ENCODE measurements around the gene SIL1. TPM values are rescaled to one million over a fixed set of nuclear protein-coding genes. Genes with fewer than 3 reads are reported as not detected.

Gene SIL1
- total RNA-seq, 2 experiments from 2014 or later = 27.2 to 30.3 TPM

DNA sequence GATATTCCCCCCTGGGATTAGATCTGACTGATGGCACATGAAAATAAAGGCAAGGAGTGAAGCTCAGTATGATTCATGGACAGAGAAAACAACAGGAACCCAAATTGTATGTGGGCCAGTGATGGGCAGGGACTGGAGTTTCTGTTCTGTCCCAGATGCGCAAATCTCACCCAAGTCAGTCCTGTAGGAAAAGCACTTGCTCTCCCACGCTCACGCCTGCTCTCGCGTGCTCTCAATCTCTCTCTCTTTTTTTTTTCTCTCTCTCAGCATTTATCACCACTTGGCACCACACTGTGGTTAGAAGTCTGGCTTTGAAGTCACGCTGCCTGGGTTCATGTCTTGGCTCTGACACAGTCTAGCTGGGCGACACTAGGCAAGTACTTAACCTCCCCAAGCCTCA lies 216.6 kb downstream of the SIL1 start:
- Mint-ChIP-seq H3K4me3 (no peak overlapping the region), H3K9me3 (no peaks in the 10 kb centered on the region), H3K36me3 (no peaks in the 10 kb centered on the region), H3K4me1 (ENCODE audit: low read depth) (peaks cover 31% of the 10 kb centered on the region), H3K27ac (no peak overlapping the region), H3K27me3 (no peaks in the 10 kb centered on the region)
- DNase-seq = peak; percentile 25
- CTCF ChIA-PET = interaction anchor here (0.6 kb wide), 1 partner anchor 441 kb away, joined by 4 read pairs; no protein-coding TSS in a partner anchor
- POLR2A ChIA-PET = no interaction called here
- intact Hi-C loops (cut with micrococcal nuclease) = no loop called here

DNA sequence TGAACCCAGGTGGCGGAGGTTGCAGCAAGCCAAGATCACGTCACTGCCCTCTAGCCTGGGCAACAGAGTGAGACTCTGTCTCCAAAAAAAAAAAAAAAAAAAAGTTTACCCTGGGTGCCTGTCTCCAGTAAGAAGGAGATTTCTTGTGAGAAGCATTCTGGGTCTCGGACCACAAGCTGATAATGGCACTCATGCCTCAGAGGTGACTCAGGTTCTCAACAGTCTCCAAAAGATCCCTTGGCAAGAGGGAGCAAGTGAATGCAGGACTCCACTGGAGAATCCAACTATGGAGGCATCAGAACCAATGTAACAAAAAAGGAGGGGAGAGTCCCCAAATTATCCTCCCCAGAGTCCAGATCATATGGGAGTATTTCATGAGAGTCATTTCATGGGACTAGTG lies 217.0 kb downstream of the SIL1 start:
- Mint-ChIP-seq H3K27ac (no peak overlapping the region), H3K9me3 (no peaks in the 10 kb centered on the region), H3K27me3 (no peaks in the 10 kb centered on the region), H3K36me3 (no peaks in the 10 kb centered on the region), H3K4me1 (ENCODE audit: low read depth) (peaks cover 31% of the 10 kb centered on the region), H3K4me3 (no peak overlapping the region)
- CTCF ChIA-PET = no interaction called here
- POLR2A ChIA-PET = no interaction called here
- DNase-seq = no peak
- intact Hi-C loops (cut with micrococcal nuclease) = no loop called here

DNA sequence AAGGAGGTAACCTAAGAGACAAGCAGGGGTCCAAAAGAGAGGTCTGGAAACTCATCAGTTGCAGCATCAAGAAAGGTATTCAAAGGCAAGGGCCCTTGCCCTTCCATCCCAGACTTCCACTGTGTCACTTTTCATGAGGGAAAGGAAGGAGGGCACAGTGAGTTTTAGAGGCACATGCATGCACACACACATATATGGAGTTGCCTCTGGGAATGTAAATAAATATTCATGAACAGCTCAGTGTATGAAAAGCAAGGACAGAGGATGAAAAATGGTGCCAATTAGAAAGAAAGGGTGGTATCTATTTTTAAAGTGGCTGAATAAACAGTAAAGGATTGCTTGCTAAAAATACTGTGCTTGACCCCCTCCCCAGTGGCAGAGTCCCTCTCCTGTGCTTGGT lies 217.7 kb downstream of the SIL1 start:
- peaks cover 31% of the 10 kb centered on the region for H3K4me1 Mint-ChIP-seq (ENCODE audit: low read depth)
- H3K9me3 Mint-ChIP-seq = no peaks in the 10 kb centered on the region
- ChIA-PET CTCF (no interaction called here), POLR2A (no interaction called here)
- intact Hi-C loops (cut with micrococcal nuclease) = no loop called here
- no peak overlapping the region for H3K27ac Mint-ChIP-seq
- DNase-seq = no peak
- no peaks in the 10 kb centered on the region for H3K36me3 Mint-ChIP-seq
- H3K4me3 Mint-ChIP-seq = no peak overlapping the region
- no peaks in the 10 kb centered on the region for H3K27me3 Mint-ChIP-seq

DNA sequence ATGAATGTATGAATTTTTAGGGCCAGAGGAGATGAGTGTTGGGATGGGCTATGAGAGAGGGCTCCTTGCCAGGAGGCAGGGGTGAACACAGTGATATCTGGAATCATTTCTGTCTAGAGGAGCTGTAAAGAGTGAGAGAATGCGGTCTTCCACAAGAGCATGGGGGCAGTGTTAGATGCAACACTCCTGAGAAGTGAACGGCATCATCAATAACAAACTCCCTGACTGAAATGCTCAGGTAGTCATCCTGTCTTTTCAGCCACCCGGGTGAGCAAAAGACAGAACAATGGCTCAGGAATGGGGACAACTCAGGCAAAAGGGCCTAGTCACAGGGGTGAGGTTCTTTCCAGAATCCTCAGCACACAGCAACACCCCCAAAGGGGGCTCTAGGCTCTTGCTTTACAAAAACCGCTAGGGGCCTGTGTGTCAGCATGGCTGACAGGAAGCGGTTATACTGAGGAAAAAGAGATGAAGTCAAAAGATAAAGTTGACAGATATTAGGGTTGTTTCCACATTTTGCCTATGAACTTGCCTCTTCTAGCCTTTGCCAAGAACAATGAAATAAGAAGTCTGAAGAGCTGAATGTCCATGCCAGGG lies 218.4 kb downstream of the SIL1 start:
- H3K27ac Mint-ChIP-seq = peak overlapping the region; percentile 40
- POLR2A ChIA-PET = no interaction called here
- DNase-seq = peak; percentile 46
- H3K9me3 Mint-ChIP-seq = no peaks in the 10 kb centered on the region
- H3K4me3 Mint-ChIP-seq = no peak overlapping the region
- CTCF ChIA-PET = no interaction called here
- H3K27me3 Mint-ChIP-seq = no peaks in the 10 kb centered on the region
- H3K4me1 Mint-ChIP-seq (ENCODE audit: low read depth) = peaks cover 31% of the 10 kb centered on the region
- intact Hi-C loops (cut with micrococcal nuclease) = no loop called here
- H3K36me3 Mint-ChIP-seq = no peaks in the 10 kb centered on the region

DNA sequence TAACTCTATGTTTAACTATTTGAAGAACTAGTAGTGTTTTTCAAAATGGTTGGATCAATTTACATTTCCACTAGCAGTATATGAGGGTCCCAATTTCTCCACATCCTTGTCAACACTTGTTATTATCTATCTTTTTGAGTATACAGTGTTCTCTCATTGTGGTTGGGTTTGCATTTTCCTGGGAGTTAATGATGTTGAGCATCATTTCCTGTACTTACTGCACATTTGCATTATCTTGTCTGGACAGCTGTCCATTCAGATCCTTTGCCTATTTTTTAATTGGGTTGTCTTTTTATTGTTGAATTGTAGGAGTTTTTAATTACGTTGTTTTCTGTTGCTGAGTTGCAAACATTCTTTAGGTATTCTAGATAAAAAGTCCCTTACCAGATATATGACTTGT lies 219.6 kb downstream of the SIL1 start:
- Mint-ChIP-seq H3K27ac (no peak overlapping the region), H3K27me3 (no peaks in the 10 kb centered on the region), H3K4me3 (no peak overlapping the region), H3K9me3 (no peaks in the 10 kb centered on the region), H3K36me3 (no peaks in the 10 kb centered on the region), H3K4me1 (ENCODE audit: low read depth) (peaks cover 31% of the 10 kb centered on the region)
- ChIA-PET CTCF (no interaction called here), POLR2A (no interaction called here)
- intact Hi-C loops (cut with micrococcal nuclease) = no loop called here
- DNase-seq = no peak

DNA sequence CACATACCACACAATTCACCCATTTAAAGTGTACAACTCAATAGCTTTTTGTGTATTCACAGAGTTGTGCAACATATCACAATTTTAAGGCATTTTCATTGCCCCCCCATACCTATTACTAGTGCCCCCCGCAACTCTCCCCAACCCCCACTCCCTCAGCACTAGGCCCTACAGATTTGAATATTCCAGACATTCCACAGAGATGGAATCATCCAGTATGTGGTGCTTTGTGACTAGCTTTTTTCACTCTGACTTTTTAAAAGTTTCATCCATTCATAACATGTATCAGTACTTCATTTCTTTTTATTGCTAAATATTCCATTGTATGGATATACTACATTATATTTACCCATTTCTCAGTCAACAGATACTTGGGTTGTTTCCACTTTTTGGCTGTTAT lies 220.1 kb downstream of the SIL1 start:
- H3K9me3 Mint-ChIP-seq = no peaks in the 10 kb centered on the region

DNA sequence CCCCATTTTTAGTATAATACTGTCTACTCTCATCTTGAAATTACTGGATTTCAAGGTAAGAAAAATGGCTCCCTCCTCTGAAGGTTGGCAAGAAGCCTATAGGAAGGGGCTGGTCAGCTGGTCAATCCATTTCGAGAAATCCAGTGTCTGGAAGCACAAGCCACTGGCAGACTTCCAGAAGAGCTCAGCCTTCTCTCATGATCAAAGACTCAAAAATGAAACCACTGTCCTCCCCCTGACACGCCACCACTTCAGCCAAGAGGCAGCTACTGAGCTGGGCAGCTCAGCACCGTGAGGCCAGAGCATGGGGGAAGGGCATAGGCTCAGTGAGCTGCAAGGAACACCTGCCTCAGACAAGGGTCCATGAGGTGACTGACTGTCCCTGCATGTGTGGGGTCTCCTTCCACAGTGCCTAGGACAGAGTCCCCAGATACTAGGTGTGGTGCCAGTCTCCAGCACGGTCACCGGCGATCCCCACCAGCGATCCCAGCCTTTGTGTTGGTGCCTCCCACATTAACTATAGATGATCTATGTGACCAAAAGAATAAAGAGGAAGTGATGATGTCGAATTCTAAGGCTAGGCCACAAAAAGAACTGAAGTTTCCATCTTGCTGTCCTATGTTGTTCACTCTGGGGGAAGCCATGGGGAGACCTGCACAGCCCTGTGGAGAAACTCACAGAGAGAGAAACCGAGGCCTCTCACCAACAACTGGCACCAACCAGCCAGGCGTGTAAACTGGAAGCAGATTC lies 222.9 kb downstream of the SIL1 start:
- no peak overlapping the region for H3K27ac Mint-ChIP-seq
- ChIA-PET POLR2A (no interaction called here), CTCF (interaction anchor here (0.9 to 1.0 kb wide), 2 partner anchors 12 to 287 kb away, joined by 3 to 4 read pairs; no protein-coding TSS in a partner anchor)
- peaks cover 8% of the 10 kb centered on the region for H3K4me1 Mint-ChIP-seq (ENCODE audit: low read depth)
- DNase-seq = no peak
- H3K27me3 Mint-ChIP-seq = no peaks in the 10 kb centered on the region
- no peaks in the 10 kb centered on the region for H3K36me3 Mint-ChIP-seq
- intact Hi-C loops (cut with micrococcal nuclease) = no loop called here
- H3K9me3 Mint-ChIP-seq = no peaks in the 10 kb centered on the region
- H3K4me3 Mint-ChIP-seq = no peak overlapping the region

More for the DNA sequence above, 220.1 kb downstream of the SIL1 start:
- Mint-ChIP-seq H3K36me3 (no peaks in the 10 kb centered on the region), H3K27me3 (no peaks in the 10 kb centered on the region), H3K4me1 (ENCODE audit: low read depth) (peaks cover 31% of the 10 kb centered on the region), H3K27ac (no peak overlapping the region), H3K4me3 (no peak overlapping the region)
- intact Hi-C loops (cut with micrococcal nuclease) = no loop called here
- POLR2A ChIA-PET = no interaction called here
- no peak for DNase-seq
- CTCF ChIA-PET = no interaction called here

DNA sequence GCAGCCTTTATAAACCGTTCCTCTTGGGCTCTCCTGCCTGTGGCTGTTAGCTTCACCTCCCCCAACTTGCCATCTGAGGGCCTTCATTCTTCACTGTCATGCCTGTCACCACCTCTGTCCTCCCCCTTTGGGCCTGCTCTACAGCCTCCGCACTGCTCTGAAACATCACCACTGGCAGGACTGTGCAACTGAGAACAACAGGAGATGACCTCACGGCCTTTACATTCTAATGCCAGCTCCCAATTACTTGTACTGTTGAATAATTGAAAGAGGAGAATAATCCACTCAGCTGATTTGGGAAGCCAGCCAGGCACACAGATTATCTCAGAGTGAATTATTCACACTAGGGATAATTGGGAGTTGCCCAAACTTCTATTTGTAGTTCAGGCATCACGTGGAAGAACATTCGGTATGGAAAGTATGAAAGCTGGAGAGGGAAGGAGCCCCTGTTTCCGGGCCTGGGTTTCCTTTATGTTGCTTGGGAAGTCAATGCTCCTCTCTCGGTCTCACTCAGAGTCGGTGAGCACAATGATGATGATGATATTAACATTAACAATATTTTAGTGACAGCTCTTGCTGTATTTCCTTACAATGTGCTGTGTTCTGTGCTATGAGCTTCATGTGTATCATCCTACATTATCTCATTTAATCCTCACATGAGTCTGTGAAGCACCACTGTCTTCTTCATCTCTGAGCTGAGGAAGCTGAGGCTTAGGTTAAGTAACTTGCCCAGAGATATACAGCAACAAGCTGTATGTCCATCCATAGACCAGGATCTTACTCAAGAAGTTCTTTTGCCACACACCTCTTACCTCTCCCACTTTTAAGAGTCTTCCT lies 223.7 kb downstream of the SIL1 start:
- Mint-ChIP-seq H3K4me1 (ENCODE audit: low read depth) (no peaks in the 10 kb centered on the region), H3K36me3 (no peaks in the 10 kb centered on the region), H3K9me3 (no peaks in the 10 kb centered on the region), H3K27ac (no peak overlapping the region), H3K4me3 (no peak overlapping the region), H3K27me3 (no peaks in the 10 kb centered on the region)
- ChIA-PET CTCF (interaction anchor here (0.9 to 1.0 kb wide), 2 partner anchors 12 to 288 kb away, joined by 3 to 4 read pairs; no protein-coding TSS in a partner anchor), POLR2A (no interaction called here)
- intact Hi-C loops (cut with micrococcal nuclease) = no loop called here
- DNase-seq = no peak

DNA sequence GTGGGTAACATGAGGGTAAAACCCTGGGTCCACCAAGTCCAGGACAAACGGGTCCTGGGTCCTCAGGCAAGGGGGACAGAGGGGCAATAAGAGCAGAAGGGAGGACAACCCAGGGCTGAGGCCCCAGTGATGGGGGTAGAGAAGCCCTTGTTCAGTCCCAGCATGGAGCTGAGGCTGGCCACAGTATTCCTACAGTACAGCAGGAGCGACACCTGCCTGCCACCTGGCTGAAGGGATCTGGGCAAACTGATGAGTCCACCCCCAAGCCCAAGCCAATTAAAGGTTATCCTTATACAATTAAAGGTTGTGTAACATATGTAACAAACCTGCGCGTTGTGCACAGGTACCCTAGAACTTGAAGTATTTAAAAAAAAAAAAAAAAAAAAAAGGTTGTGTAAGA lies 225.3 kb downstream of the SIL1 start:
- intact Hi-C loops (cut with micrococcal nuclease) = no loop called here
- DNase-seq = no peak
- Mint-ChIP-seq H3K27ac (no peak overlapping the region), H3K9me3 (no peaks in the 10 kb centered on the region), H3K36me3 (no peaks in the 10 kb centered on the region), H3K4me1 (ENCODE audit: low read depth) (no peaks in the 10 kb centered on the region), H3K4me3 (no peak overlapping the region), H3K27me3 (no peaks in the 10 kb centered on the region)
- ChIA-PET POLR2A (no interaction called here), CTCF (no interaction called here)

DNA sequence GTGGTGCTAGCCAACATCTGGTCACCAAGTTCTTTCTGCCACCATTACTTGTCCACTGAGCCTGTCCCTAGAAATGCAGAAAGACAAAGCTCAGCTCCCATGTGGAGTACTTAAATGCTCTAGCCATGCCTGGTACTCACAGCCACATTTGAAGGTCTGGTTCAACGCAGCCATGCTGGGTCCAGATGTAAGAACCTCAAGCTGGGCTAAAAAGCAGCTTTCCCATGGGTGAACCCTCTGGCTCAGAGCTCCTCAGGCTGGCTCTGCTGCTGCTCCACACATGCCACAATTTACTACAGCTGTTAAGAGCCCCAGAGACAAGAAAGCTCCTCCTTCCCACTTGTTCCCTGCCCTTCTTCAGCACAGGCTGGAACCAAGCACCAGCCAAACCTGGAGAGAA lies 225.9 kb downstream of the SIL1 start:
- Mint-ChIP-seq H3K36me3 (no peaks in the 10 kb centered on the region), H3K4me3 (no peak overlapping the region), H3K4me1 (ENCODE audit: low read depth) (no peaks in the 10 kb centered on the region), H3K27me3 (no peaks in the 10 kb centered on the region), H3K9me3 (no peaks in the 10 kb centered on the region), H3K27ac (no peak overlapping the region)
- no peak for DNase-seq
- intact Hi-C loops (cut with micrococcal nuclease) = no loop called here
- ChIA-PET CTCF (no interaction called here), POLR2A (no interaction called here)

DNA sequence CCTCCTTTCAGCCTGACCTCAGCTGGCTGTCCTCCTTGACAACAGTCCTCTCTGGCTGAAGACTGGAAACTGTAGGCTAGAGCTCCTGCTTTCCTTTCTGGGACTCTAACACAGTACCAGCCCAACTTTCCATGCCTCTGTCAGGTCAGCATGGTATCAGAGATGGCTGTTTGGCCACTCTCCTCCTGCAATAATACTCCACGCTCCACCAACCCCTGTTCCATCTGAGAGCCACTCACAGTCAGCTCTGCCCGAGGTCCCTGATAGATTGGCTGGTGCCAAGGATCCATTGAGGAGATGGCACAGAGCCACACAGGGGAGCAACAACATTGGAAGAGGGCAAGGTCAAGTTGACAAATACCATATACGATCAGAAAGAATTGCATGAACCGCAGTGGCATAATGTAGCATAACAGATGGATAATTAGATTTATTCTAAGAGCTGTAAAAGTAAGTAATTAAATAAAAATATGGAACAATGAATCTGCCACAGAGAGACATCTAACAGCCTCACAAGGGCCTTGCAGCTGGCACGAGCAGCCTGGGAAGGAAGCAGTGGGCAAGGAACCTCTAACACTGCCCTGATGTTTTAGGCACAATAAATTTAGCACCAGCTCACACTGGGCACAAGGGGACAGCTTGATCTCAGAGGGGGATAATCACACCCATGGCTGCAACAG lies 228.7 kb downstream of the SIL1 start:
- Mint-ChIP-seq H3K4me3 (no peak overlapping the region), H3K9me3 (no peaks in the 10 kb centered on the region), H3K36me3 (no peaks in the 10 kb centered on the region), H3K4me1 (ENCODE audit: low read depth) (no peaks in the 10 kb centered on the region), H3K27me3 (no peaks in the 10 kb centered on the region), H3K27ac (no peak overlapping the region)
- POLR2A ChIA-PET = no interaction called here
- no peak for DNase-seq
- intact Hi-C loops (cut with micrococcal nuclease) = no loop called here
- CTCF ChIA-PET = no interaction called here

DNA sequence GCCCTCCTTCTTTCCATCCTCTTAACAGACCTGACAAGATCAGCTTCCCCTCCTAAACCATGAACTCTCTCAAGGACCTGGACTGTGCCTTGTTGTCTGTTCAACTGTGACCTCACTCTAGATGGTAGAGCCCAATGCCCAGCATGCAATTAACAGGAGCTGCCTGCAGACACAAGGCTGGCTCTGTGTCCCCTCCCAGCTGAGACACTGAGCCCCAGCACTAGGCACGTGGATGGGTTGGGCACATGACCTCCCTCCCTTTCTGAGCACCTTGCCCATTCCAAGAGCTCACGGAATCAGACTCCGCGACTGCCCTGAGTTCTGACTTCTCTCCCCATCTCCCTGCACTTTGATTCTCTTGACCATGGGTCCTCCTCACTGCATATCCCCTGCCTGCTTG lies 229.6 kb downstream of the SIL1 start:
- no peak for DNase-seq
- H3K4me1 Mint-ChIP-seq (ENCODE audit: low read depth) = no peaks in the 10 kb centered on the region
- intact Hi-C loops (cut with micrococcal nuclease) = no loop called here
- ChIA-PET CTCF (no interaction called here), POLR2A (no interaction called here)
- no peak overlapping the region for H3K4me3 Mint-ChIP-seq
- H3K36me3 Mint-ChIP-seq = no peaks in the 10 kb centered on the region
- H3K27ac Mint-ChIP-seq = no peak overlapping the region
- H3K9me3 Mint-ChIP-seq = no peaks in the 10 kb centered on the region
- H3K27me3 Mint-ChIP-seq = no peaks in the 10 kb centered on the region

Measured in activated CD4-positive, alpha-beta memory T cell treated with anti-CD3 and anti-CD28 coated beads for 36 hours (primary cell).